Pancreas (tissue), 10 donors: ENCODE measurements around the gene ZCCHC7. TPM values are rescaled to one million over a fixed set of nuclear protein-coding genes. Genes with fewer than 3 reads are reported as not detected.

Experiments used
- ATAC-seq, 4 donors: fragments of 200-7000 bp; cut with Tn5 transposase; one replicate each; pipeline versions ENCODE4 v1.8.0 to v1.9.1; 2020; ENCODE audit warnings: mild to moderate bottlenecking in 4 of 4, moderate library complexity in 4 of 4
- DNase-seq, 6 donors: peaks; one replicate each; pipeline ENCODE4 v3.0.0-alpha.2; 2020
- FAIRE-seq: peaks from 2 replicates; lab custom pipeline; 2012; peaks lifted over from hg19 to GRCh38; lab: Jason Lieb, UNC
- H3K27ac ChIP-seq, 4 donors: fragments of 200-600 bp; sonication (generic); 1 replicate in 3 of 4; 2 replicates in 1 of 4; pipeline versions ENCODE4 v1.5.0 to v1.8.0; 2020
- H3K27me3 ChIP-seq, 4 donors: fragments of 200-600 bp; one replicate each; pipeline ENCODE4 v1.8.0; 2021
- H3K36me3 ChIP-seq, 3 donors: fragments of 200-600 bp; sonication (generic) in 1 of 3; one replicate each; pipeline versions ENCODE4 v1.5.0 to v1.8.0; 2020 to 2021
- H3K4me1 ChIP-seq, 3 donors: fragments of 200-600 bp; one replicate each; pipeline ENCODE4 v1.8.0; 2021
- H3K4me3 ChIP-seq, 4 donors: fragments of 200-600 bp; sonication (generic) in 2 of 4; one replicate each; pipeline versions ENCODE4 v1.5.0 to v1.8.0; 2020 to 2021
- H3K9me3 ChIP-seq, 4 donors: fragments of 200-600 bp; one replicate each; pipeline ENCODE4 v1.8.0; 2021
- CTCF ChIP-seq, 4 donors: fragments of 200-600 bp; sonication (generic) in 3 of 4; IDR thresholded peaks; one replicate each; pipeline versions ENCODE4 v1.5.0 to v1.8.0; 2021; ENCODE audit warnings: antibody characterized with exemption in 4 of 4
- WGBS, 2 donors: extraction: QIAGEN DNeasy Blood & Tissue Kit; methylation state at CpG; one replicate each; pipeline ENCODE4 v1.1.7; 2013; 5-methylcytosine and 5-hydroxymethylcytosine counted together
- intact Hi-C, 3 donors: fragments of 100-400 bp; cut with DNase I; formaldehyde crosslinking; loops; one replicate each; pipeline versions ENCODE4 v1.11.1 to v1.14.2; 2022
- polyA plus RNA-seq, 2 donors: library from polyadenylated mRNA; stranded (reverse); fragments of 200-250 nt; gene quantifications; one replicate each; pipeline ENCODE4 v1.2.3, GENCODE V29; 2013
- total RNA-seq, 6 donors: library from RNA; stranded (reverse); fragmentation: NEBNext Ultra II Directional in 4 of 6; extraction: Animal tissue kit (Norgen Biotek cat#: 25700) in 4 of 6; gene quantifications; one replicate each; pipeline versions ENCODE4 v1.2.1 to v1.2.4, GENCODE V29; 2021 to 2023
- donor health status: healthy with polysubstance abuse.
- donor health status: DM: no; HTN: no; CAD: no; lungs with moderate emphysema.
- donor health status: DM: no; HTN: no; CAD: no.
- donor health status: control.
- donor health status: control.
- donor health status: Bipolar disorder and iron deficiency.
- donor health status: DM: yes; HTN: yes; CAD: no.
- donor health status: DM: no; HTN: no; CAD: no.
- donor health status: DM: no; HTN: no; CAD: no.
- donor health status: DM: yes; HTN: yes; CAD: no.

ZCCHC7 gene
- total and polyA plus RNA-seq, 8 donors, result 8.1 to 17.4 (median 14.4) TPM

- no peak for ATAC-seq
- no peak for TF ChIP-seq CTCF (IDR thresholded peaks at IDR 0.05)
- no peak for FAIRE-seq
- no peaks in the 10 kb centered on the region for H3K27me3 ChIP-seq
- no peak overlapping the region for H3K4me3 ChIP-seq
- H3K4me1 ChIP-seq, result no peaks in the 10 kb centered on the region
- H3K27ac ChIP-seq, result no peak overlapping the region
- no peak for DNase-seq
- intact Hi-C loops, result no loop called here
- H3K9me3 ChIP-seq, result no peaks in the 10 kb centered on the region
- peaks cover 0 to 7% (median 0%) of the 10 kb centered on the region in 3 donors for H3K36me3 ChIP-seq
- WGBS, 2 donors, result 89 to 90% methylated on average over 3 of the region's 3 CpGs
These were observed 7.7 kb downstream of the ZCCHC7 start for GRCh38 chr9:37128051-37128450.

- H3K36me3 ChIP-seq, result peaks cover 0 to 7% (median 0%) of the 10 kb centered on the region in 3 donors
- FAIRE-seq, result peak; percentile 45
These were observed 13.8 kb downstream of the ZCCHC7 start for GRCh38 chr9:37134166-37134565.

GRCh38 chr9:37141015-37141414 is 20.6 kb downstream of the ZCCHC7 start:
- no peak for FAIRE-seq
- no peaks in the 10 kb centered on the region for H3K36me3 ChIP-seq
- no peaks in the 10 kb centered on the region for H3K27me3 ChIP-seq
- DNase-seq, result no peak
- no peaks in the 10 kb centered on the region for H3K9me3 ChIP-seq
- no peak for ATAC-seq
- TF ChIP-seq CTCF (IDR thresholded peaks at IDR 0.05), result no peak
- peaks cover 8 to 11% (median 8%) of the 10 kb centered on the region in 3 donors for H3K4me1 ChIP-seq
- H3K4me3 ChIP-seq, result no peak overlapping the region
- WGBS, 2 donors, result 95 to 96% methylated on average over 2 of the region's 2 CpGs
- intact Hi-C loops, result no loop called here
- no peak overlapping the region for H3K27ac ChIP-seq

More at GRCh38 chr9:37134166-37134565, 13.8 kb downstream of the ZCCHC7 start:
- intact Hi-C loops, result no loop called here
- no peak for TF ChIP-seq CTCF (IDR thresholded peaks at IDR 0.05)
- Histone ChIP-seq H3K9me3 (no peaks in the 10 kb centered on the region), H3K4me1 (peaks cover under 1 to 6% (median 2%) of the 10 kb centered on the region in 3 donors), H3K27me3 (no peaks in the 10 kb centered on the region), H3K27ac (no peak overlapping the region), H3K4me3 (no peak overlapping the region)
- WGBS, 2 donors, result 94 to 97% methylated on average over 1 of the region's 1 CpG
- ATAC-seq (no peak), DNase-seq (no peak)

GRCh38 chr9:37144762-37145161 is 24.4 kb downstream of the ZCCHC7 start:
- 75 to 77% methylated on average over 2 of the region's 2 CpGs for WGBS, 2 donors

More at GRCh38 chr9:37144762-37145161, 24.4 kb downstream of the ZCCHC7 start:
- intact Hi-C loops, result no loop called here
- H3K4me3 ChIP-seq, result no peak overlapping the region
- no peaks in the 10 kb centered on the region for H3K9me3 ChIP-seq
- H3K27me3 ChIP-seq, result no peaks in the 10 kb centered on the region
- no peak for TF ChIP-seq CTCF (IDR thresholded peaks at IDR 0.05)
- DNase-seq, result no peak
- H3K4me1 ChIP-seq, result peaks cover 1 to 11% (median 6%) of the 10 kb centered on the region in 3 donors
- no peak for FAIRE-seq
- no peak overlapping the region for H3K27ac ChIP-seq
- no peaks in the 10 kb centered on the region for H3K36me3 ChIP-seq
- no peak for ATAC-seq
